Hepatocyte (in vitro differentiated cells): Measurements from ENCODE around the gene RALGPS2. TPM values are rescaled to one million over a fixed set of nuclear protein-coding genes. Genes with fewer than 3 reads are reported as not detected.

Experiments
- DNase-seq: peaks from one replicate; pipeline ENCODE4 v3.0.0-alpha.2; 2016; ENCODE audit warnings: low spot score
- H2AFZ ChIP-seq: fragments of 200-600 bp; sonication (generic); 2 replicates; pipeline ENCODE4 v1.6.0; 2016; ENCODE audit warnings: antibody characterized with exemption, mild to moderate bottlenecking
- H3K27ac ChIP-seq: fragments of 200-600 bp; sonication (generic); 2 replicates; pipeline ENCODE4 v1.5.1; 2016; ENCODE audit warnings: mild to moderate bottlenecking
- H3K27me3 ChIP-seq: fragments of 200-600 bp; sonication (generic); 2 replicates; pipeline ENCODE4 v1.6.1; 2016
- H3K36me3 ChIP-seq: fragments of 200-600 bp; sonication (generic); replicated peaks from 2 replicates; pipeline ENCODE4 v1.5.1; 2016; ENCODE audit warnings: low read depth; ENCODE audit not compliant: insufficient read depth
- H3K4me1 ChIP-seq: fragments of 200-600 bp; sonication (generic); 2 replicates; pipeline ENCODE4 v1.5.1; 2016; ENCODE audit warnings: mild to moderate bottlenecking, moderate library complexity; ENCODE audit not compliant: insufficient read depth
- H3K4me2 ChIP-seq: fragments of 200-600 bp; sonication (generic); 2 replicates; pipeline ENCODE4 v1.6.0; 2016
- H3K4me3 ChIP-seq: fragments of 200-600 bp; sonication (generic); 2 replicates; pipeline ENCODE4 v1.5.1; 2016; ENCODE audit warnings: mild to moderate bottlenecking
- H3K79me2 ChIP-seq: fragments of 200-600 bp; sonication (generic); 2 replicates; pipeline ENCODE4 v1.6.0; 2017; ENCODE audit warnings: mild to moderate bottlenecking
- H3K9me2 ChIP-seq: fragments of 200-600 bp; sonication (generic); replicated peaks from 2 replicates; pipeline ENCODE4 v1.6.0; 2017; ENCODE audit warnings: mild to moderate bottlenecking; ENCODE audit not compliant: insufficient read depth
- H3K9me3 ChIP-seq: fragments of 200-600 bp; sonication (generic); 2 replicates; pipeline ENCODE4 v1.5.1; 2016; ENCODE audit warnings: low read depth, mild to moderate bottlenecking
- H4K20me1 ChIP-seq: fragments of 200-600 bp; sonication (generic); 2 replicates; pipeline ENCODE4 v1.6.0; 2016; ENCODE audit warnings: mild to moderate bottlenecking; ENCODE audit not compliant: insufficient read depth, poor library complexity, severe bottlenecking
- CTCF ChIP-seq: fragments of 200-600 bp; sonication (generic); IDR thresholded peaks from 2 replicates; pipeline ENCODE4 v1.5.1; 2016; ENCODE audit warnings: antibody characterized with exemption, mild to moderate bottlenecking; ENCODE audit not compliant: poor library complexity
- EZH2 ChIP-seq: fragments of 200-600 bp; sonication (generic); IDR thresholded peaks from 2 replicates; pipeline ENCODE4 v1.6.1; 2016; ENCODE audit warnings: antibody characterized with exemption, mild to moderate bottlenecking, borderline replicate concordance
- EZH2phosphoT487 ChIP-seq: fragments of 200-600 bp; sonication (generic); IDR thresholded peaks from one replicate; pipeline ENCODE4 v1.6.1; 2018; ENCODE audit warnings: antibody characterized with exemption, mild to moderate bottlenecking, low read depth, moderate library complexity; ENCODE audit not compliant: unreplicated experiment, severe bottlenecking
- WGBS: methylation state at CpG from one replicate; pipeline ENCODE4 v1.1.6; 2016; ENCODE audit warnings: low lambda C conversion rate; ENCODE audit errors: missing lambda C conversion rate; 5-methylcytosine and 5-hydroxymethylcytosine counted together
- polyA plus RNA-seq: library from polyadenylated mRNA; unstranded; fragments of >200 nt; fragmentation: Nextera tagmentation; extraction: Ambion mirVana; gene quantifications from 2 replicates; pipeline ENCODE4 v1.2.1, GENCODE V29; 2016
- total RNA-seq: library from RNA; depleted of rRNA; stranded (reverse); fragments of >200 nt; gene quantifications from 2 replicates; pipeline ENCODE4 v1.2.3, GENCODE V29; 2014

Gene RALGPS2
- total and polyA plus RNA-seq, 2 experiments from 2014 or later = 9.3 to 35.4 TPM

- WGBS = 93% methylated on average over 2 of the region's 2 CpGs
- Histone ChIP-seq H3K27me3 (no peaks in the 10 kb centered on the region), H2AFZ (no peak overlapping the region), H3K9me2 (no peaks in the 10 kb centered on the region), H3K79me2 (no peaks in the 10 kb centered on the region), H3K9me3 (peaks cover 5% of the 10 kb centered on the region), H3K27ac (no peak overlapping the region), H4K20me1 (no peaks in the 10 kb centered on the region), H3K4me1 (peaks cover 10% of the 10 kb centered on the region), H3K36me3 (no peaks in the 10 kb centered on the region), H3K4me2 (no peak overlapping the region), H3K4me3 (no peak overlapping the region)
- no peak for DNase-seq
- TF ChIP-seq EZH2phosphoT487 (no peak), CTCF (no peak), EZH2 (no peak)
Observed at GRCh38 chr1:178921499-178921898, 196.5 kb downstream of the RALGPS2 start.

DNA sequence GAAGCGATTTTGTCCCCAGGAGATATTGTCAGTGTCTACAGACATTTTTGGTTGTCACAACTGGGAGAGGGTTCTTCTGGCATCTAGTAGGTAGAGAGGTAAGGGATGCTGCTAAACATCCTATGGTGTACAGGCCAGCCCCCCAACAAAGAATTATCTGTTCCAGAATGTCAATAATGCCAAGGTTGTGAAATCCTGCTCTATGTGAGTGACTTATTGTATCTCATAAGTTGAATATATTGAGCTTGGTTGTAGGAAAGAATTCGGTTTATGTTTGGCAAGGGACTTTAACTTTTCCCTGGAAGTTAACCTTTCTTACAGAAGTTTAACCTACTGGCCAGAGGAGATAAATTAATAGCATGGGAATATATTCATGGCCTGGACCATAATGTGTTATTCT is 198.5 kb downstream of the RALGPS2 start:
- Histone ChIP-seq H4K20me1 (no peaks in the 10 kb centered on the region), H3K27ac (no peak overlapping the region), H3K4me3 (no peak overlapping the region), H3K9me2 (no peaks in the 10 kb centered on the region), H3K4me1 (peaks cover 10% of the 10 kb centered on the region), H3K4me2 (no peak overlapping the region), H2AFZ (no peak overlapping the region), H3K27me3 (no peaks in the 10 kb centered on the region), H3K36me3 (no peaks in the 10 kb centered on the region), H3K9me3 (peaks cover 5% of the 10 kb centered on the region), H3K79me2 (no peaks in the 10 kb centered on the region)
- no peak for TF ChIP-seq CTCF
- no peak for TF ChIP-seq EZH2
- TF ChIP-seq EZH2phosphoT487 = no peak
- WGBS = 96% methylated on average over 2 of the region's 2 CpGs
- DNase-seq = no peak

GRCh38 chr1:178926046-178926445 is 201.0 kb downstream of the RALGPS2 start:
- H3K9me2 ChIP-seq = no peaks in the 10 kb centered on the region
- no peak overlapping the region for H3K4me3 ChIP-seq
- no peak overlapping the region for H2AFZ ChIP-seq
- no peak overlapping the region for H3K27ac ChIP-seq
- no peaks in the 10 kb centered on the region for H3K36me3 ChIP-seq
- no peaks in the 10 kb centered on the region for H3K27me3 ChIP-seq
- H3K79me2 ChIP-seq = no peaks in the 10 kb centered on the region
- no peaks in the 10 kb centered on the region for H4K20me1 ChIP-seq
- 89% methylated on average over 1 of the region's 1 CpG for WGBS
- H3K9me3 ChIP-seq = peaks cover 5% of the 10 kb centered on the region
- TF ChIP-seq EZH2 (no peak), EZH2phosphoT487 (no peak), CTCF (no peak)
- no peaks in the 10 kb centered on the region for H3K4me1 ChIP-seq
- no peak for DNase-seq
- H3K4me2 ChIP-seq = no peak overlapping the region

DNA sequence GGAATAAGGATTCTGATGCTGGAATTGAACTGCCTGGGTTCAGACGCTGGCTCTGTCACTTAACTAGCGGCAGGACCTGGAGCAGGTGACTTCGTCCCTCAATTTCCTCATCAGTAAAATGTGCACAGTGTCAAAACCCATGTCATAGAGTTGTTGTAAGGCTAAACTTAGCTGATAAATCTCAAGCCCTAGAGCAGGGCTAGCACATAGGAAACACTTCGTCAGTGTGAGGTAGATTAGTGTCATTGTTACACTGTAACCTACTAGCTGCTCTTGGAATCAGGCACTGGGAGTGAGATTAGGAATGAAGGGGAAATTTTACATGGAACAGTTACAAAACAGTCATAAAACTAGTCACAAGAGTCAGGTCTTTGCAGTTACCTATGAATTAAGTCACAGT is 202.0 kb downstream of the RALGPS2 start:
- no peak overlapping the region for H3K4me3 ChIP-seq
- no peak overlapping the region for H3K4me2 ChIP-seq
- no peak for DNase-seq
- TF ChIP-seq CTCF = no peak
- H3K9me3 ChIP-seq = peaks cover 5% of the 10 kb centered on the region
- no peaks in the 10 kb centered on the region for H3K9me2 ChIP-seq
- H3K27me3 ChIP-seq = no peaks in the 10 kb centered on the region
- 91% methylated on average over 4 of the region's 4 CpGs for WGBS
- no peak overlapping the region for H3K27ac ChIP-seq
- H3K36me3 ChIP-seq = no peaks in the 10 kb centered on the region
- no peak overlapping the region for H2AFZ ChIP-seq
- no peaks in the 10 kb centered on the region for H3K4me1 ChIP-seq
- H4K20me1 ChIP-seq = no peaks in the 10 kb centered on the region
- H3K79me2 ChIP-seq = no peaks in the 10 kb centered on the region
